ENCODE results near the gene S100A6.

Gene S100A6

GRCh38 chr1:153545067-153546055 lies 9.6 kb upstream of the S100A6 start, which contains the start of gene S100A4:
S100A4 (minus strand) TSS chr1:153545806; CDS start chr1:153544794, 1,012 bp downstream.
- DNase-seq (ENCODE audit: low read depth in 2 of 2): peak; percentile 89 to 90

GRCh38 chr1:153544453-153545066 lies 8.8 kb upstream of the S100A6 start:
- DNase-seq (ENCODE audit: low read depth in 2 of 2): no peak

GRCh38 chr1:153543736-153544135 lies 7.9 kb upstream of the S100A6 start:
- no peak for DNase-seq (ENCODE audit: low read depth in 2 of 2)

GRCh38 chr1:153542956-153543711 lies 7.3 kb upstream of the S100A6 start:
- no peak for DNase-seq (ENCODE audit: low read depth in 2 of 2)

GRCh38 chr1:153541641-153542590 lies 6.1 kb upstream of the S100A6 start:
- DNase-seq (ENCODE audit: low read depth in 2 of 2): no peak

- no peak for DNase-seq (ENCODE audit: low read depth in 2 of 2)
Observed at GRCh38 chr1:153540394-153541361, 4.9 kb upstream of the S100A6 start, which contains the start of gene S100A5. S100A5 (minus strand) TSS chr1:153540934; CDS start chr1:153540191, 743 bp downstream.

- DNase-seq (ENCODE audit: low read depth in 2 of 2): no peak
Observed at GRCh38 chr1:153539395-153540093, 3.8 kb upstream of the S100A6 start.

GRCh38 chr1:153538315-153538821 lies 2.6 kb upstream of the S100A6 start:
- no peak for DNase-seq (ENCODE audit: low read depth in 2 of 2)

- no peak for DNase-seq (ENCODE audit: low read depth in 2 of 2)
Observed at GRCh38 chr1:153537376-153537730, 1.6 kb upstream of the S100A6 start.

- no peak for DNase-seq (ENCODE audit: low read depth in 2 of 2)
Observed at GRCh38 chr1:153536671-153537375, 1.0 kb upstream of the S100A6 start.

- DNase-seq (ENCODE audit: low read depth in 2 of 2): peak; percentile 59 to 66
Observed at GRCh38 chr1:153536012-153536670, 350 bp upstream of the S100A6 start.

- DNase-seq (ENCODE audit: low read depth in 2 of 2): no peak
Observed at GRCh38 chr1:153534925-153535241, 908 bp downstream of the S100A6 start.

- no peak for DNase-seq (ENCODE audit: low read depth in 2 of 2)
Observed at GRCh38 chr1:153534226-153534924, 1.4 kb downstream of the S100A6 start.

- DNase-seq (ENCODE audit: low read depth in 2 of 2): no peak
Observed at GRCh38 chr1:153533689-153534201, 2.0 kb downstream of the S100A6 start.

- DNase-seq (ENCODE audit: low read depth in 2 of 2): peak; percentile 60 to 69
Observed at GRCh38 chr1:153532769-153533599, 2.8 kb downstream of the S100A6 start.

- DNase-seq (ENCODE audit: low read depth in 2 of 2): no peak
Observed at GRCh38 chr1:153532181-153532580, 3.6 kb downstream of the S100A6 start.

Measured in activated CD4-positive, alpha-beta T cell treated with anti-CD3 and anti-CD28 coated beads for 24 hours (primary cell).